GM23338 (cell line): ENCODE data around the gene NDST1. TPM values are rescaled to one million over a fixed set of nuclear protein-coding genes. Genes with fewer than 3 reads are reported as not detected.

Experiments used
- ATAC-seq: fragments of 200-7000 bp; cut with Tn5 transposase; 3 replicates; pipeline ENCODE4 v1.9.1; 2020
- DNase-seq: peaks from one replicate; pipeline ENCODE4 v3.0.0-alpha.2; 2015; ENCODE audit warnings: low spot score
- H2AFZ ChIP-seq: fragments of 200-600 bp; sonication (generic); 2 replicates; pipeline ENCODE4 v1.8.0; 2016; ENCODE audit warnings: antibody characterized with exemption, mild to moderate bottlenecking, moderate library complexity
- H3F3A ChIP-seq: fragments of 200-600 bp; sonication (generic); replicated peaks from 2 replicates; pipeline ENCODE4 v1.8.0; 2017; ENCODE audit warnings: antibody characterized with exemption, mixed run types, low read depth
- H3K27ac ChIP-seq: fragments of 200-600 bp; sonication (generic); 2 replicates; pipeline ENCODE4 v1.6.1; 2016; ENCODE audit warnings: low read depth
- H3K27me3 ChIP-seq: fragments of 200-600 bp; sonication (generic); 2 replicates; pipeline ENCODE4 v1.8.0; 2016; ENCODE audit warnings: mild to moderate bottlenecking, mixed run types, moderate library complexity; ENCODE audit not compliant: insufficient read depth
- H3K36me3 ChIP-seq: fragments of 200-600 bp; sonication (generic); 2 replicates; pipeline ENCODE4 v1.8.0; 2016; ENCODE audit warnings: mild to moderate bottlenecking; ENCODE audit not compliant: insufficient read depth
- H3K4me1 ChIP-seq: fragments of 200-600 bp; sonication (generic); 2 replicates; pipeline ENCODE4 v1.8.0; 2016; ENCODE audit warnings: mild to moderate bottlenecking, moderate library complexity; ENCODE audit not compliant: insufficient read depth
- H3K4me2 ChIP-seq: fragments of 200-600 bp; sonication (generic); 2 replicates; pipeline ENCODE4 v1.7.1; 2017; ENCODE audit warnings: mixed run types
- H3K4me3 ChIP-seq: fragments of 200-600 bp; sonication (generic); 2 replicates; pipeline ENCODE4 v1.6.1; 2016; ENCODE audit warnings: mixed run types
- H3K79me2 ChIP-seq: fragments of 200-600 bp; sonication (generic); replicated peaks from 2 replicates; pipeline ENCODE4 v1.8.0; 2017; ENCODE audit warnings: mild to moderate bottlenecking; ENCODE audit not compliant: insufficient read depth
- H3K9me2 ChIP-seq: fragments of 200-600 bp; sonication (generic); 2 replicates; pipeline ENCODE4 v1.8.0; 2017; ENCODE audit not compliant: insufficient read depth
- H4K20me1 ChIP-seq: fragments of 200-600 bp; sonication (generic); replicated peaks from 2 replicates; pipeline ENCODE4 v1.8.0; 2017; ENCODE audit warnings: mild to moderate bottlenecking; ENCODE audit not compliant: insufficient read depth
- H3K27ac Mint-ChIP-seq: 2 replicates; pipeline ENCODE4 v1.8.0; 2020; ENCODE audit warnings: inconsistent platforms, mild to moderate bottlenecking, moderate library complexity, mixed read lengths
- H3K27me3 Mint-ChIP-seq: 3 replicates; pipeline ENCODE4 v1.8.0; 2022; ENCODE audit warnings: low read depth, mild to moderate bottlenecking, moderate library complexity, mixed read lengths, inconsistent platforms; ENCODE audit not compliant: insufficient read depth, poor library complexity
- H3K36me3 Mint-ChIP-seq: 3 replicates; pipeline ENCODE4 v1.8.0; 2021; ENCODE audit warnings: low read depth, mild to moderate bottlenecking, inconsistent platforms, moderate library complexity, mixed read lengths
- H3K4me1 Mint-ChIP-seq: 3 replicates; pipeline ENCODE4 v1.8.0; 2020; ENCODE audit warnings: mild to moderate bottlenecking, inconsistent platforms, mixed read lengths
- H3K4me3 Mint-ChIP-seq: 3 replicates; pipeline ENCODE4 v1.8.0; 2021; ENCODE audit warnings: moderate library complexity, mild to moderate bottlenecking, inconsistent platforms, mixed read lengths
- H3K9me3 Mint-ChIP-seq: 3 replicates; pipeline ENCODE4 v1.8.0; 2020; ENCODE audit warnings: moderate library complexity, mild to moderate bottlenecking, inconsistent platforms, mixed read lengths
- CREB1 ChIP-seq: fragments of 250-450 bp; sonication (Bioruptor Pico); IDR thresholded peaks from 2 replicates; pipeline ENCODE4 v1.5.0; 2020; ENCODE audit warnings: low read depth, mild to moderate bottlenecking, moderate library complexity
- EZH2phosphoT487 ChIP-seq: fragments of 200-600 bp; sonication (generic); IDR thresholded peaks from one replicate; pipeline ENCODE4 v1.8.1; 2018; ENCODE audit warnings: antibody characterized with exemption; ENCODE audit not compliant: unreplicated experiment
- JUNB ChIP-seq: IDR thresholded peaks from one replicate; pipeline ENCODE4 v1.6.1; 2016; ENCODE audit warnings: antibody characterized with exemption; ENCODE audit not compliant: unreplicated experiment
- NANOG ChIP-seq: IDR thresholded peaks from 2 replicates; pipeline ENCODE4 v1.6.1; 2016; ENCODE audit warnings: antibody characterized with exemption, borderline replicate concordance
- STAT1 ChIP-seq: IDR thresholded peaks from one replicate; pipeline ENCODE4 v1.6.1; 2016; ENCODE audit warnings: antibody characterized with exemption; ENCODE audit not compliant: unreplicated experiment
- ZNF331 ChIP-seq: fragments of 250-450 bp; sonication (Bioruptor Pico); IDR thresholded peaks from 2 replicates; pipeline ENCODE4 v1.5.0; 2020; ENCODE audit warnings: low read depth, mild to moderate bottlenecking, moderate library complexity
- polyA plus RNA-seq: library from polyadenylated mRNA; unstranded; fragments of >200 nt; fragmentation: Nextera tagmentation; extraction: Ambion mirVana; gene quantifications from 2 replicates; pipeline ENCODE4 v1.2.1, GENCODE V29; 2016
- total RNA-seq: library from RNA; depleted of rRNA; stranded (reverse); fragments of >200 nt; shearing (Covaris generic); gene quantifications from 2 replicates; pipeline ENCODE4 v1.2.3, GENCODE V29; 2014
- TF ChIP-seq, protein P1 (sequence below), 2 experiments: fragments of 200-600 bp in 1 of 2; sonication (generic) in 1 of 2; conservative IDR thresholded peaks; 2 replicates each; pipeline versions ENCODE4 v1.5.1 to v1.6.1; 2016 to 2017; ENCODE audit warnings: antibody characterized with exemption in 2 of 2, low read depth in 2 of 2, mild to moderate bottlenecking in 2 of 2, moderate library complexity in 1 of 2
- TF ChIP-seq, protein P2 (sequence below): IDR thresholded peaks from 2 replicates; pipeline ENCODE4 v1.6.1; 2016; ENCODE audit warnings: antibody characterized with exemption
- TF ChIP-seq, protein P3 (sequence below): IDR thresholded peaks from one replicate; pipeline ENCODE4 v1.6.1; 2018; ENCODE audit warnings: antibody characterized with exemption; ENCODE audit not compliant: unreplicated experiment

NDST1 gene
- total and polyA plus RNA-seq, 2 experiments from 2014 or later = 7.3 to 85.0 TPM

DNA sequence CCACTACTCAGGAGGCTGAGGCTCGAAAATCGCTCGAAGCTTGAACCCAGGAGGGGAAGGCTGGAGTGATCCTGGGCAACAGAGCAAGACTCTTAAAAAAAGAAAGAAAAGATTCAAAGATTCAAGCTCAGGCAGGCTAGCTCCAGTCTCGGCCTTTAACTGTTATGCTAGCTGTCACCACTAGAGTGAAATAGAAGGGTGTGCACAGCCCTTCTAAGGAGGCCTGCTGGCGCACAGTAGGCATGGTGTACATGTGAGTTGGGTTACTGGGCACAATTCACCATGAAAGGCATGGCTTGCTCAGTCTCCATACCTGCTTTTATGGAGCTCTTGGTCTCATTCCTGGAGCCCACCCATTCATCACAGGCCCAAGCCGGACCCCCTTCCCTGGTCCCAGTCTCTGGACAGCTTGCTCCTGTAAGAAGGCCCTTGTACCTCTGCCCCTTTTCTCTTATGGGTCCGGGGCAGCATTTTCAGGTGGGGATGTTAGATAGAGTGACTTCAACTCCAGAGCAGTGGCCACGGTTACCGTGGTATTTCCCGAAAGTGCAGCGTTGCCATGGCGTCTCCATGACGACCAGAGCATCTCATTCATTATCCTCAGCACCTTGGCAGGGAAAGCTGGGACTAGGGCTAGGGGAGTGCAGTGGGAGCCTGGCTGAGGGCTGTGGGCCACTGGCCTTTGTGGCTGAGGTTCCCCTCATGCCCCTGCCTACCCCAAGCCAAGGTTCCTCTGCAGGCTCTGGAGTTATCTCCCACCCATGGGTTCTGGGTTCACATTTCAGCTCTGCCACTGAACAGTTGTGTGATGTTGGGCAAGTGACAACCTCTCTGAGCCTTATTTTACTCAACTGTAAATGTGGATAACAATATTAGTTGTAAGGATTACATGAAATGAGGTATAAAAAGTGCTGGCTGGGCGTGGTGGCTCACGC lies 5.7 kb downstream of the NDST1 start:
- Mint-ChIP-seq H3K27me3 (peaks cover 26% of the 10 kb centered on the region), H3K9me3 (no peaks in the 10 kb centered on the region), H3K36me3 (no peaks in the 10 kb centered on the region), H3K27ac (no peak overlapping the region), H3K4me3 (no peak overlapping the region), H3K4me1 (peaks cover 67% of the 10 kb centered on the region)
- peaks cover 39% of the 10 kb centered on the region for H3K4me1 ChIP-seq
- no peaks in the 10 kb centered on the region for H3K36me3 ChIP-seq
- H3K79me2 ChIP-seq = peaks cover 91% of the 10 kb centered on the region
- H2AFZ ChIP-seq = no peak overlapping the region
- H3K4me3 ChIP-seq = no peak overlapping the region
- H3K27me3 ChIP-seq = no peaks in the 10 kb centered on the region
- H3F3A ChIP-seq = 0 out of 2 replicates have a peak, but pooled peaks cover 6% of the 10 kb centered on the region
- ATAC-seq = peak; percentile 7; the same call in 1 of the 3 replicates
- DNase-seq = peak; percentile 59
- peaks cover 30% of the 10 kb centered on the region for H4K20me1 ChIP-seq
- no peak overlapping the region for H3K4me2 ChIP-seq
- H3K27ac ChIP-seq = no peak overlapping the region
- TF ChIP-seq NANOG = no peak
- TF ChIP-seq, protein P1, sequence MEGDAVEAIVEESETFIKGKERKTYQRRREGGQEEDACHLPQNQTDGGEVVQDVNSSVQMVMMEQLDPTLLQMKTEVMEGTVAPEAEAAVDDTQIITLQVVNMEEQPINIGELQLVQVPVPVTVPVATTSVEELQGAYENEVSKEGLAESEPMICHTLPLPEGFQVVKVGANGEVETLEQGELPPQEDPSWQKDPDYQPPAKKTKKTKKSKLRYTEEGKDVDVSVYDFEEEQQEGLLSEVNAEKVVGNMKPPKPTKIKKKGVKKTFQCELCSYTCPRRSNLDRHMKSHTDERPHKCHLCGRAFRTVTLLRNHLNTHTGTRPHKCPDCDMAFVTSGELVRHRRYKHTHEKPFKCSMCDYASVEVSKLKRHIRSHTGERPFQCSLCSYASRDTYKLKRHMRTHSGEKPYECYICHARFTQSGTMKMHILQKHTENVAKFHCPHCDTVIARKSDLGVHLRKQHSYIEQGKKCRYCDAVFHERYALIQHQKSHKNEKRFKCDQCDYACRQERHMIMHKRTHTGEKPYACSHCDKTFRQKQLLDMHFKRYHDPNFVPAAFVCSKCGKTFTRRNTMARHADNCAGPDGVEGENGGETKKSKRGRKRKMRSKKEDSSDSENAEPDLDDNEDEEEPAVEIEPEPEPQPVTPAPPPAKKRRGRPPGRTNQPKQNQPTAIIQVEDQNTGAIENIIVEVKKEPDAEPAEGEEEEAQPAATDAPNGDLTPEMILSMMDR (conservative IDR thresholded peaks at IDR 0.05; ENCODE audit: low read depth in 2 of 2) = peak; percentile 12 to 56
- H3K9me2 ChIP-seq = no peaks in the 10 kb centered on the region

DNA sequence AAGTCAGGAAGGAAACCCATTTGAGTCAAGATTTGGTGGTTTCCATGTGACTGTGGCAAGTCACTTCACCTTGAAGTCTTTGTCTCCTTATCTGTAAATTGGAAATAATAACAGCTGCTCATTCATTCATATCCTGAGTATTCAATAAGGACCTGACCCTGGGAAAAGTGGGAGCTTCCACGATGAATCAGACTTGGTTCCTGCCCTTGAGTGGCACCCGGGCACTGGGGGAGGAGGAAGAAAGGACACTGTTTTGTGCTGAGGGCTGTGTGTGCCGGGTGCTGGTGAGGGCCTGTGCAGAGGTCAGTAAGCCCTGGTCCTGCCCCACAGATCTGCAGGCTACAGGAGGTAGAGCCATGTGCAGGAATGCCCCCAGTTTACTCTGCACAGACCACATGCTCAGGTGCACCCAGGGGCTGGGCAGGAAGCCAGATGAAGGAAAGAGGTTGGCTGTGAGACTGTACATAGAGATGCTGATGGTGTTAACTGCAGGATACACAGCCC lies 6.8 kb downstream of the NDST1 start:
- DNase-seq (no peak), ATAC-seq (no peak)
- no peak overlapping the region for H3K27ac ChIP-seq
- 0 out of 2 replicates have a peak, but pooled peaks cover 6% of the 10 kb centered on the region for H3F3A ChIP-seq
- H4K20me1 ChIP-seq = peaks cover 30% of the 10 kb centered on the region
- no peaks in the 10 kb centered on the region for H3K36me3 ChIP-seq
- Mint-ChIP-seq H3K36me3 (peaks cover 6% of the 10 kb centered on the region; the same call in 2 of the 3 replicates), H3K9me3 (no peaks in the 10 kb centered on the region), H3K4me3 (no peak overlapping the region; the same call in 2 of the 3 replicates), H3K27ac (no peak overlapping the region), H3K4me1 (peaks cover 59% of the 10 kb centered on the region), H3K27me3 (peaks cover 28% of the 10 kb centered on the region)
- H3K4me1 ChIP-seq = peaks cover 28% of the 10 kb centered on the region
- H3K79me2 ChIP-seq = peaks cover 87% of the 10 kb centered on the region
- H2AFZ ChIP-seq = no peak overlapping the region
- no peak overlapping the region for H3K4me3 ChIP-seq
- no peaks in the 10 kb centered on the region for H3K9me2 ChIP-seq
- no peaks in the 10 kb centered on the region for H3K27me3 ChIP-seq
- H3K4me2 ChIP-seq = no peak overlapping the region
- TF ChIP-seq JUNB (no peak), NANOG (no peak), CREB1 (no peak), STAT1 (no peak), ZNF331 (CRISPR knock-in tag) (no peak), EZH2phosphoT487 (no peak)
- TF ChIP-seq, protein P2, sequence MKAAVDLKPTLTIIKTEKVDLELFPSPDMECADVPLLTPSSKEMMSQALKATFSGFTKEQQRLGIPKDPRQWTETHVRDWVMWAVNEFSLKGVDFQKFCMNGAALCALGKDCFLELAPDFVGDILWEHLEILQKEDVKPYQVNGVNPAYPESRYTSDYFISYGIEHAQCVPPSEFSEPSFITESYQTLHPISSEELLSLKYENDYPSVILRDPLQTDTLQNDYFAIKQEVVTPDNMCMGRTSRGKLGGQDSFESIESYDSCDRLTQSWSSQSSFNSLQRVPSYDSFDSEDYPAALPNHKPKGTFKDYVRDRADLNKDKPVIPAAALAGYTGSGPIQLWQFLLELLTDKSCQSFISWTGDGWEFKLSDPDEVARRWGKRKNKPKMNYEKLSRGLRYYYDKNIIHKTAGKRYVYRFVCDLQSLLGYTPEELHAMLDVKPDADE = no peak
- TF ChIP-seq, protein P3, sequence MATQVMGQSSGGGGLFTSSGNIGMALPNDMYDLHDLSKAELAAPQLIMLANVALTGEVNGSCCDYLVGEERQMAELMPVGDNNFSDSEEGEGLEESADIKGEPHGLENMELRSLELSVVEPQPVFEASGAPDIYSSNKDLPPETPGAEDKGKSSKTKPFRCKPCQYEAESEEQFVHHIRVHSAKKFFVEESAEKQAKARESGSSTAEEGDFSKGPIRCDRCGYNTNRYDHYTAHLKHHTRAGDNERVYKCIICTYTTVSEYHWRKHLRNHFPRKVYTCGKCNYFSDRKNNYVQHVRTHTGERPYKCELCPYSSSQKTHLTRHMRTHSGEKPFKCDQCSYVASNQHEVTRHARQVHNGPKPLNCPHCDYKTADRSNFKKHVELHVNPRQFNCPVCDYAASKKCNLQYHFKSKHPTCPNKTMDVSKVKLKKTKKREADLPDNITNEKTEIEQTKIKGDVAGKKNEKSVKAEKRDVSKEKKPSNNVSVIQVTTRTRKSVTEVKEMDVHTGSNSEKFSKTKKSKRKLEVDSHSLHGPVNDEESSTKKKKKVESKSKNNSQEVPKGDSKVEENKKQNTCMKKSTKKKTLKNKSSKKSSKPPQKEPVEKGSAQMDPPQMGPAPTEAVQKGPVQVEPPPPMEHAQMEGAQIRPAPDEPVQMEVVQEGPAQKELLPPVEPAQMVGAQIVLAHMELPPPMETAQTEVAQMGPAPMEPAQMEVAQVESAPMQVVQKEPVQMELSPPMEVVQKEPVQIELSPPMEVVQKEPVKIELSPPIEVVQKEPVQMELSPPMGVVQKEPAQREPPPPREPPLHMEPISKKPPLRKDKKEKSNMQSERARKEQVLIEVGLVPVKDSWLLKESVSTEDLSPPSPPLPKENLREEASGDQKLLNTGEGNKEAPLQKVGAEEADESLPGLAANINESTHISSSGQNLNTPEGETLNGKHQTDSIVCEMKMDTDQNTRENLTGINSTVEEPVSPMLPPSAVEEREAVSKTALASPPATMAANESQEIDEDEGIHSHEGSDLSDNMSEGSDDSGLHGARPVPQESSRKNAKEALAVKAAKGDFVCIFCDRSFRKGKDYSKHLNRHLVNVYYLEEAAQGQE = no peak
- TF ChIP-seq, protein P1 (conservative IDR thresholded peaks at IDR 0.05; ENCODE audit: low read depth in 2 of 2) = no peak
